ENCODE data around the gene PAQR5. TPM values are rescaled to one million over a fixed set of nuclear protein-coding genes. Genes with fewer than 3 reads are reported as not detected.
"Not testable (repeated sequence)": the region's sequence is repeated elsewhere in the genome, so short reads cannot be mapped to it uniquely, and the experiment has no call there.

PAQR5 gene
- polyA plus RNA-seq, 4 donors: 0.45 to 6.4 (median 1.4) TPM

DNA sequence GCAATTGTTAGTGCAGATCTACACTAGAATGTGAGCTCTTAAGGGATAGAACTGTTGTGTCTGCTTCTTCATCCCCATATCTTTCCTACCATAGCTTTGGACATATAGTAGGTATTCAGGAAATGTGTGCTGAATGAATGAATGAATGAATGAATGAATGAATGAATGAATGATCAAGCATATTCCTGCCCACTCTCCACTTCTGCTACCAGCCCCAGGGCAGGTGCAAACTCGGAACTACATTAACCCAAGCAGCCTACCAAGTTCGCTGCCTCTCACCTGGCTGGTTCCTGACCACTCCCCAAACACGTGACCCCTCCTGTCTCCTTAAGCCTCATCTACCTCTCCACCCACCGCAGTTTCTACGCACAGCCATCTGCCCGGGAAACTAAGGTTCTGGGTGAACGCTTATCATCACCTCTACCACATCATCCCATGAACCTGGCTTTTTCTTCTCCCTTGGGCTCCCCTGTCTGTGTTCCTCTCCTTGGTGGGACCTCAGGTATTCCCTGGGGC, 26.8 kb downstream of the PAQR5 start:
- H3K27me3 ChIP-seq (ENCODE audit: control insufficient read depth in 3 of 3, insufficient read depth in 3 of 3, low read length in 3 of 3): no peaks in the 10 kb centered on the region

DNA sequence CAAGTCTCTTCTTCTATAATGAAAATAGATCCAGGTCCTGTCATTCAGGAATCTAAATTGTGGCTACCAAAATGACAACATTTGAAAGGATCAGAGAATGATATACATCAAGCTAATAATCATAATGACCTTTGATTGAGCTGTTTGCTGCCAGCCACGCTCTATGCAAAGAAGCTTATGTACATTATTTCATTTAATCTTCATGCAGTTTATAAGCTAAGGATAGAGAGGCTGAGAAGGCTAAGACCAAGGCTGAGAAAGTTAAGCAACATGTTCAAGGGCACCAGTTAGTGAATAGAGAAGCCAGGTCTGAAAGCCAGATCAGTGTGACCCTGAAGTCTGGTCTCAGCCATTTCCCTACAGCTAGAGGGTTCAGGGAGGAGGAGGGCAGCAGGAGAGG, 29.4 kb downstream of the PAQR5 start:
- no peaks in the 10 kb centered on the region for H3K36me3 ChIP-seq (ENCODE audit: control insufficient read depth in 3 of 3, insufficient read depth in 2 of 3, low read depth in 1 of 3, low read length in 3 of 3)
- peaks cover 3 to 10% (median 3%) of the 10 kb centered on the region in 3 donors for H3K4me1 ChIP-seq (ENCODE audit: control insufficient read depth in 3 of 3, insufficient read depth in 2 of 3, low read depth in 1 of 3, low read length in 2 of 3)
- no peak overlapping the region for H3K4me3 ChIP-seq (ENCODE audit: low read depth in 1 of 3, low read length in 3 of 3)
- peak overlapping the region in 2 of 3 donors; percentile 40 to 50 for H3K27ac ChIP-seq (ENCODE audit: low read depth in 1 of 3, low read length in 2 of 3)
- H3K27me3 ChIP-seq (ENCODE audit: control insufficient read depth in 3 of 3, insufficient read depth in 3 of 3, low read length in 3 of 3): no peaks in the 10 kb centered on the region
- FAIRE-seq (no peak), DNase-seq (peak in 1 of 2 donors; percentile 44)
- WGBS, 3 donors: 22 to 76% (median 32%) methylated on average over 1 of the region's 1 CpG
- peaks cover 0 to 11% of the 10 kb centered on the region in 2 donors for H3K9me3 ChIP-seq (ENCODE audit: control insufficient read depth in 2 of 2, insufficient read depth in 1 of 2, low read depth in 1 of 2, low read length in 1 of 2)

More for the DNA sequence above, 26.8 kb downstream of the PAQR5 start:
- WGBS, 3 donors: 75 to 87% (median 76%) methylated on average over 7 of the region's 7 CpGs
- Histone ChIP-seq H3K4me1 (ENCODE audit: control insufficient read depth in 3 of 3, insufficient read depth in 2 of 3, low read depth in 1 of 3, low read length in 2 of 3) (peaks cover 3 to 10% (median 3%) of the 10 kb centered on the region in 3 donors), H3K4me3 (ENCODE audit: low read depth in 1 of 3, low read length in 3 of 3) (no peak overlapping the region), H3K9me3 (ENCODE audit: control insufficient read depth in 2 of 2, insufficient read depth in 1 of 2, low read depth in 1 of 2, low read length in 1 of 2) (peaks cover 0 to 5% of the 10 kb centered on the region in 2 donors), H3K36me3 (ENCODE audit: control insufficient read depth in 3 of 3, insufficient read depth in 2 of 3, low read depth in 1 of 3, low read length in 3 of 3) (no peaks in the 10 kb centered on the region), H3K27ac (ENCODE audit: low read depth in 1 of 3, low read length in 2 of 3) (no peak overlapping the region)
- DNase-seq (no peak), FAIRE-seq (no peak)

DNA sequence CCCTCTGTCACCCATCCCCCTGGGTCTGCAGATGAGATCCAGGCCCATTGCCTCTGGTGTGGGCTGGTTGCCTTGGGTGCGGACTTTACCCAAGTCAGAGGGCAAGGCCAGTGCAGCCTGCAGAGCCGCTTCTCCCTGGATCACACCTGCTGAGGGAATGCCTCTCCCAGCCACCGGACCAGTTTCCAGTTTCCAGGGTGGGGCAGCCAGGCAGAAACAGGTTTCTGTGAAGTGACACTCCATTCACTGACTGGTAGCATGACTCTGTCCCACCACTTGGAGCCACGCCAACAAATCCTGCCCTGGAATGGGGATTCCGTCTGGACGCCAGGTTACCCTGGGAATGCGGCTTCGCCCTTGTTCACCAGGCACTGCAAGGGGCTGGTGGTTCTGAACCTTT, 30.0 kb downstream of the PAQR5 start:
- DNase-seq (peak; percentile 88 to 95), FAIRE-seq (no peak)
- 13 to 56% (median 40%) methylated on average over 8 of the region's 8 CpGs for WGBS, 3 donors
- Histone ChIP-seq H3K4me3 (ENCODE audit: low read depth in 1 of 3, low read length in 3 of 3) (no peak overlapping the region), H3K36me3 (ENCODE audit: control insufficient read depth in 3 of 3, insufficient read depth in 2 of 3, low read depth in 1 of 3, low read length in 3 of 3) (no peaks in the 10 kb centered on the region), H3K4me1 (ENCODE audit: control insufficient read depth in 3 of 3, insufficient read depth in 2 of 3, low read depth in 1 of 3, low read length in 2 of 3) (peaks cover 3 to 10% (median 3%) of the 10 kb centered on the region in 3 donors), H3K9me3 (ENCODE audit: control insufficient read depth in 2 of 2, insufficient read depth in 1 of 2, low read depth in 1 of 2, low read length in 1 of 2) (peaks cover 0 to 11% of the 10 kb centered on the region in 2 donors), H3K27me3 (ENCODE audit: control insufficient read depth in 3 of 3, insufficient read depth in 3 of 3, low read length in 3 of 3) (no peaks in the 10 kb centered on the region), H3K27ac (ENCODE audit: low read depth in 1 of 3, low read length in 2 of 3) (peak overlapping the region in 2 of 3 donors; percentile 40 to 58)

DNA sequence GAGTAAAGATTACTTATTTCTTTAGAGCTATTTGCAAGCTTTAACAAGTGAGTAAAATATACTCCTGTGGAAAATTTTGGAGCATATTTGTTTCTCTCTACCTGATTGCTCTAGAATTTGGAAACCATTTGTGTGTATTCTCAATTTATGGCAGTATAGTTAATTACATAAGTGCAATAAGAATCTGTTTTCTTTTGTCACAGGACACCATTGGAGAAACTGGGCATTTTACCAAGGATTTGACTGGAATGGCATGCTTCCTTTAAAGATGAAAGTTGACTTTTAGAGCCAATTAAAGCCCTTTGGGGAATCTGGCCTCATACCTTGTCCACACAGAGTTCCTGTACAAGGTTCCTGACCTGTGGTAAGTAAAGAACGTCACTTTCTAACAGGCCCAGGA, 38.4 kb downstream of the PAQR5 start:
- FAIRE-seq: no peak
- Histone ChIP-seq H3K27me3 (ENCODE audit: control insufficient read depth in 3 of 3, insufficient read depth in 3 of 3, low read length in 3 of 3) (no peaks in the 10 kb centered on the region), H3K36me3 (ENCODE audit: control insufficient read depth in 3 of 3, insufficient read depth in 2 of 3, low read depth in 1 of 3, low read length in 3 of 3) (no peaks in the 10 kb centered on the region), H3K4me1 (ENCODE audit: control insufficient read depth in 3 of 3, insufficient read depth in 2 of 3, low read depth in 1 of 3, low read length in 2 of 3) (no peaks in the 10 kb centered on the region), H3K4me3 (ENCODE audit: low read depth in 1 of 3, low read length in 3 of 3) (no peak overlapping the region), H3K27ac (ENCODE audit: low read depth in 1 of 3, low read length in 2 of 3) (no peak overlapping the region), H3K9me3 (ENCODE audit: control insufficient read depth in 2 of 2, insufficient read depth in 1 of 2, low read depth in 1 of 2, low read length in 1 of 2) (no peaks in the 10 kb centered on the region)
- DNase-seq: no peak
- WGBS, 3 donors: 69 to 78% (median 70%) methylated on average over 1 of the region's 1 CpG

DNA sequence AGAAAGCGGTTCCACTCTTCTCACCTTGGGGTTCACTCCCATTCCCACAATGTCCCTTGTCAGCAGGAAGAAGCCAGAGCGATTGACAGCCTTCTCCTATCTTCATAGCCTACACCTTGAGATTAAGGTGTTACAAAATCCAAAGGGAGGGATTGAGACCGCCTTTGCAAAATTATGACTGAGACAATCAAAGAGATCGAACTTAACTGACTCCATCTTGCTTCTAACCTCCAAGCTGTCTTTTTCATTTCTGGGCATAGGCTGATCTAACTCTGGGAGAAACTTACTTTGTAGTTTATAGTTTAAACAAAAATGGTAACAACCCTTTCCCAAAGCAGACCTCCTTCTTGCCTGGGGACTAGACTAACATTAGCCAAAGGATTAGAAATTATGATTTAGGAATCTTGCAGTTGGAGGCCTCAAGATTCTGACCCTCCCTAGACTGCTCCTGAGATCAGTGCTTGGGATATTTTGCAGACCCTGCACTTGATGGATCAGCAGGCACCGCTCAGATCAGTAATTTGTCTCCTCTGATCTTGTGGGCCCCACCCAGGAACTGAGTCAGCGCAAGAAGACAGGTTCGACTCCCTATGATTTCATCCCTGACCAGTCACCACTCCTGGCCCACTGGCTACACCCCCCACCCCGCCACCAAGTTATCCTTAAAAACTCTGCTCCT, 40.0 kb downstream of the PAQR5 start:
- no peaks in the 10 kb centered on the region for H3K4me1 ChIP-seq (ENCODE audit: control insufficient read depth in 3 of 3, insufficient read depth in 2 of 3, low read depth in 1 of 3, low read length in 2 of 3)
- H3K36me3 ChIP-seq (ENCODE audit: control insufficient read depth in 3 of 3, insufficient read depth in 2 of 3, low read depth in 1 of 3, low read length in 3 of 3): no peaks in the 10 kb centered on the region
- H3K9me3 ChIP-seq (ENCODE audit: control insufficient read depth in 2 of 2, insufficient read depth in 1 of 2, low read depth in 1 of 2, low read length in 1 of 2): no peaks in the 10 kb centered on the region
- H3K27me3 ChIP-seq (ENCODE audit: control insufficient read depth in 3 of 3, insufficient read depth in 3 of 3, low read length in 3 of 3): no peaks in the 10 kb centered on the region
- FAIRE-seq (no peak), DNase-seq (no peak)
- WGBS, 3 donors: 86 to 91% (median 88%) methylated on average over 8 of the region's 8 CpGs
- no peak overlapping the region for H3K4me3 ChIP-seq (ENCODE audit: low read depth in 1 of 3, low read length in 3 of 3)
- H3K27ac ChIP-seq (ENCODE audit: low read depth in 1 of 3, low read length in 2 of 3): no peak overlapping the region

DNA sequence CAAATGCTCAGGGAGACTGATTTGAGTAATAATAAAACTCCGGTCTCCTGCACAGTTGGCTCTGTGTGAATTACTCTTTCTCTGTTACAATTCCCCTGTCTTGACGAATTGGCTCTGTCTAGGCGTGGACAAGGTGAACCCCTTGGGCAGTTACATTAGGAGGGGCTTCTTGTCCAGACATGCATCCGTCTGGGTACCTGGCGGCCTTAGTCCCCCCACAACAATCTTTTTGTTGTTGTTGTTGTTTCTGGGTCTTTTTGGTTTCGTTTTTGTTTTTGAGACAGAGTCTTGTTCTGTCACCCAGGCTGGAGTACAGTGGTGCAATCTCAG, 40.5 kb downstream of the PAQR5 start:
- DNase-seq; H3K9me3 ChIP-seq (ENCODE audit: control insufficient read depth in 2 of 2, insufficient read depth in 1 of 2, low read depth in 1 of 2, low read length in 1 of 2); H3K36me3 ChIP-seq (ENCODE audit: control insufficient read depth in 3 of 3, insufficient read depth in 2 of 3, low read depth in 1 of 3, low read length in 3 of 3); H3K27ac ChIP-seq (ENCODE audit: low read depth in 1 of 3, low read length in 2 of 3); H3K27me3 ChIP-seq (ENCODE audit: control insufficient read depth in 3 of 3, insufficient read depth in 3 of 3, low read length in 3 of 3); FAIRE-seq; H3K4me3 ChIP-seq (ENCODE audit: low read depth in 1 of 3, low read length in 3 of 3); H3K4me1 ChIP-seq (ENCODE audit: control insufficient read depth in 3 of 3, insufficient read depth in 2 of 3, low read depth in 1 of 3, low read length in 2 of 3): not testable (repeated sequence)
- WGBS, 3 donors: 91 to 94% (median 92%) methylated on average over 6 of the region's 6 CpGs

DNA sequence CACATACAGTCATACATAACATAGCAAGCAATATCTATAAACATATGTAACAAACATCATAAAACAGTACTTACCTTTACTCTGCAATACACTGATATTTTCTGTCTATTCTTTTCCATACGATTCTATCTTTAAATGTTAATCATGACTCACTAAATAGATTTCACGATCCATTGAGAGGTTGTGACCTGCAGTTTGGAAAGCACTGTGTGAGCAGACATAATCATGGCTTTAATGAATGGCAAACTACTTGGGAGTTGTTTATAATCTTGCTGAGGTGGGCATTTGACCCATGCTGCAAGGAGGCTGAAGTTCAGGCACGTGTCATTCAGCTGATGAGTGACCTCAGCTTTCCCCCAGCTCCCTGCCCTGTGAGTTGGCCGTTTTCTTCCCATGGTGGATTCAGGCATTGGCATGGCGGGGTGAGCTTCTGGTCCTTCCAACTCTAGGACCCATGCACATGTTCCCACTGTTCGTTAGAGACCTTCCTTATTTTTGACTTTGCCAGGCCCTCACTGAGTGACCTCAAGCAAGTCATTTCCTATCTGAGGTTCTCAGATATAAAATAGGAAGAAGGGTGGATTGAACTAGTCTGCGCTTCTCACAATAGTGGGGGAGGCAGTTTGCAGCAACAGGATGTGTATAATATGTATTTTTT, 41.7 kb downstream of the PAQR5 start:
- FAIRE-seq: no peak
- H3K4me3 ChIP-seq (ENCODE audit: low read depth in 1 of 3, low read length in 3 of 3): no peak overlapping the region
- H3K4me1 ChIP-seq (ENCODE audit: control insufficient read depth in 3 of 3, insufficient read depth in 2 of 3, low read depth in 1 of 3, low read length in 2 of 3): no peaks in the 10 kb centered on the region
- no peak overlapping the region for H3K27ac ChIP-seq (ENCODE audit: low read depth in 1 of 3, low read length in 2 of 3)
- H3K36me3 ChIP-seq (ENCODE audit: control insufficient read depth in 3 of 3, insufficient read depth in 2 of 3, low read depth in 1 of 3, low read length in 3 of 3): no peaks in the 10 kb centered on the region
- DNase-seq: no peak
- no peaks in the 10 kb centered on the region for H3K9me3 ChIP-seq (ENCODE audit: control insufficient read depth in 2 of 2, insufficient read depth in 1 of 2, low read depth in 1 of 2, low read length in 1 of 2)
- no peaks in the 10 kb centered on the region for H3K27me3 ChIP-seq (ENCODE audit: control insufficient read depth in 3 of 3, insufficient read depth in 3 of 3, low read length in 3 of 3)
- WGBS, 3 donors: 71 to 85% (median 82%) methylated on average over 7 of the region's 7 CpGs

DNA sequence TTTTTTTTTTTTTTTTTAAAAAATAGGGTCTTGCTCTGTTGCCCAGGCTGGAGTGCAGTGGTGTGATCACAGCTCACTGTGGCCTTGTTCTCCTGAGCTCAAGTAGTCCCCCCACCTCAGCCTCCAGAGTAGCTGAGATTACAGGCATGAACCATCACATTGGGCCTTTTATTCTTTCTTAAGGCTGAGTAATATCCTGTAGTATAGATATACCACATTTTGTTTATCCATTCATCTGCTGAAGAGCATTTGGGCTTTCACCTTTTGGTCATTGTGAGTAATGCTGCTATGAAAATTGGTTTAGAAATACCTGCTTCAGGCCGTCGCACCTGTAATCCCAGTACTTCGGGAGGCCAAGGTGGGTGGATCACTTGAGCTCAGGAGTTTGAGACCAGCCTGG, 42.6 kb downstream of the PAQR5 start:
- 93 to 94% (median 94%) methylated on average over 3 of the region's 3 CpGs for WGBS, 3 donors
- no peak overlapping the region for H3K27ac ChIP-seq (ENCODE audit: low read depth in 1 of 3, low read length in 2 of 3)
- FAIRE-seq (no peak), DNase-seq (no peak)
- H3K36me3 ChIP-seq (ENCODE audit: control insufficient read depth in 3 of 3, insufficient read depth in 2 of 3, low read depth in 1 of 3, low read length in 3 of 3): no peaks in the 10 kb centered on the region
- no peaks in the 10 kb centered on the region for H3K4me1 ChIP-seq (ENCODE audit: control insufficient read depth in 3 of 3, insufficient read depth in 2 of 3, low read depth in 1 of 3, low read length in 2 of 3)
- no peaks in the 10 kb centered on the region for H3K27me3 ChIP-seq (ENCODE audit: control insufficient read depth in 3 of 3, insufficient read depth in 3 of 3, low read length in 3 of 3)
- H3K9me3 ChIP-seq (ENCODE audit: control insufficient read depth in 2 of 2, insufficient read depth in 1 of 2, low read depth in 1 of 2, low read length in 1 of 2): no peaks in the 10 kb centered on the region
- no peak overlapping the region for H3K4me3 ChIP-seq (ENCODE audit: low read depth in 1 of 3, low read length in 3 of 3)
